ENCODE results near the gene ALDH1A2.
"Not testable (repeated sequence)": the region's sequence is repeated elsewhere in the genome, so short reads cannot be mapped to it uniquely, and the experiment has no call there.

ALDH1A2 gene

DNA sequence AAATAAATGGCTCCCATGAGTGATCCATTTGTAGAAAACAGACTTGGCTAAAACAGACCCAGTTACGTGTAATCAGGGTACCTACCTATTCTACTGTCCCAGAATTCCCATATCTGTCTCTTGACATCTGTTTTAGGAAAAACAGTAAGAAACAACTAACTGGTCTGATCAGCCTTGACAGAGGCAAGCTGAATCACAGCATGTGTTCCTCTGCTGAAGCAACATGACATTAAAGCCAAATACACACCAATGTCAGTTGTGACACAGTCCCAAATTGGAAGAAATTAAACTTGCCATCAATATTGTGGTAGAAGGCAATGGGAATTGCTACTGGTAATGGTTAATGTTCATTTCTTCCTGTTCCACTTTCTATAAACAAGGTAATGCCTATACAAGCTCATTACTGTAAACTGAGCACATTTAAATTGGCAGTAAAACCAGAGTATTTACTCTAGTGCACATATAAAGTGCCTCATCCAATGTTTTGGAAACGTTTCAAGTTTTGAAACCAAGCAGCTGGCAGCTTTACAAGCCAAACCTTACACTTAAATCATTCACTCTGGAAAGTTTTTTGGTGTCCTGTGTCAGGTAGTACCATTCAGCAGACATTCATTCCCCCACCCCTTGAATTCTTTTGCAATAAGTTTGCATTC, 27.0 kb downstream of the ALDH1A2 start:
- H3K36me3 ChIP-seq (replicated peaks; ENCODE audit: low read depth, low read length) = no peaks in the 10 kb centered on the region
- no peaks in the 10 kb centered on the region for H3K4me1 ChIP-seq (ENCODE audit: low read length)
- no peak overlapping the region for H3K4me2 ChIP-seq (ENCODE audit: low read length)
- no peaks in the 10 kb centered on the region for H4K20me1 ChIP-seq (ENCODE audit: insufficient read depth, low read length)
- no peaks in the 10 kb centered on the region for H3K79me2 ChIP-seq (ENCODE audit: low read length)
- H3K9me3 ChIP-seq (ENCODE audit: insufficient read depth, low read length) = no peaks in the 10 kb centered on the region
- no peak overlapping the region for H3K27ac ChIP-seq (ENCODE audit: low read length)
- peaks cover 6% of the 10 kb centered on the region; the same call in 1 of the 2 replicates for H3K27me3 ChIP-seq (ENCODE audit: low read depth, low read length)
- no peak overlapping the region for H3K9ac ChIP-seq (ENCODE audit: low read length)
- no peak overlapping the region for H3K4me3 ChIP-seq (ENCODE audit: low read length)
- TF ChIP-seq, protein P1, sequence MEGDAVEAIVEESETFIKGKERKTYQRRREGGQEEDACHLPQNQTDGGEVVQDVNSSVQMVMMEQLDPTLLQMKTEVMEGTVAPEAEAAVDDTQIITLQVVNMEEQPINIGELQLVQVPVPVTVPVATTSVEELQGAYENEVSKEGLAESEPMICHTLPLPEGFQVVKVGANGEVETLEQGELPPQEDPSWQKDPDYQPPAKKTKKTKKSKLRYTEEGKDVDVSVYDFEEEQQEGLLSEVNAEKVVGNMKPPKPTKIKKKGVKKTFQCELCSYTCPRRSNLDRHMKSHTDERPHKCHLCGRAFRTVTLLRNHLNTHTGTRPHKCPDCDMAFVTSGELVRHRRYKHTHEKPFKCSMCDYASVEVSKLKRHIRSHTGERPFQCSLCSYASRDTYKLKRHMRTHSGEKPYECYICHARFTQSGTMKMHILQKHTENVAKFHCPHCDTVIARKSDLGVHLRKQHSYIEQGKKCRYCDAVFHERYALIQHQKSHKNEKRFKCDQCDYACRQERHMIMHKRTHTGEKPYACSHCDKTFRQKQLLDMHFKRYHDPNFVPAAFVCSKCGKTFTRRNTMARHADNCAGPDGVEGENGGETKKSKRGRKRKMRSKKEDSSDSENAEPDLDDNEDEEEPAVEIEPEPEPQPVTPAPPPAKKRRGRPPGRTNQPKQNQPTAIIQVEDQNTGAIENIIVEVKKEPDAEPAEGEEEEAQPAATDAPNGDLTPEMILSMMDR (IDR thresholded peaks at IDR 0.05; ENCODE audit: low read depth, low read length) = no peak
- no peak for TF ChIP-seq EZH2phosphoT487 (IDR thresholded peaks at IDR 0.05; ENCODE audit: low read depth)
- no peak overlapping the region for H2AFZ ChIP-seq (ENCODE audit: low read depth, low read length)

DNA sequence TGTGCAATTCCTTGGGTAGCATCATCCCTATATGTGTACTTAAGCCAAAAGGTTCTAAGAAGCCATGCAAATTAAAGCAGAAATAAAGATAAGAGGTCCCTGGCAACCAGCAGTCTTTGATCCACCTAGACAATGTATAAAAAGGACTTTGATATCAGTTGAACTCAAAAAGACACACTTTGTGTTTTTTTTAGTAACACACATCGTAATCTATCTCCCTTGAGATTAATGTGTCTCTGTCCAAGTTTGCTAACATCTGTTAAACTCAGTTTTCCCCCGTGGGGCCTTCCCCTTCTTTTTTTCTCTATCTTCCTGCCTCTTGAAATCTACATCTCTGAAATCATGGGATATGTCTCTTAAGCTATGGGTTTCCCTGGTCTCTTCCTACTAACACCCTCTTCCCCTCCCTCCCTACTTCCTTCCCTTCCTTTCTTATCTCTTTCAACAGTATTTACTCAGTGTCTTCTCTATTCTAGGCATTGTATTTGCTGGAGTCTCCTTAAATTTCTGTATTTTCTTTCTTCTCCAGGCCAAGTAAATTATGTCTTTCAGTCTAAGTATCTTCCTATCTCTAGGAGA, 27.7 kb downstream of the ALDH1A2 start:
- H3K36me3 ChIP-seq (replicated peaks; ENCODE audit: low read depth, low read length) = no peaks in the 10 kb centered on the region
- TF ChIP-seq, protein P1 (IDR thresholded peaks at IDR 0.05; ENCODE audit: low read depth, low read length) = no peak
- no peak for TF ChIP-seq EZH2phosphoT487 (IDR thresholded peaks at IDR 0.05; ENCODE audit: low read depth)
- no peaks in the 10 kb centered on the region for H3K79me2 ChIP-seq (ENCODE audit: low read length)
- no peaks in the 10 kb centered on the region for H4K20me1 ChIP-seq (ENCODE audit: insufficient read depth, low read length)
- peaks cover 5% of the 10 kb centered on the region; the same call in 1 of the 2 replicates for H3K27me3 ChIP-seq (ENCODE audit: low read depth, low read length)
- no peak overlapping the region for H3K4me3 ChIP-seq (ENCODE audit: low read length)
- no peak overlapping the region for H3K27ac ChIP-seq (ENCODE audit: low read length)
- H3K4me1 ChIP-seq (ENCODE audit: low read length) = no peaks in the 10 kb centered on the region
- H3K9me3 ChIP-seq (ENCODE audit: insufficient read depth, low read length) = no peaks in the 10 kb centered on the region
- H3K4me2 ChIP-seq (ENCODE audit: low read length) = no peak overlapping the region
- H3K9ac ChIP-seq (ENCODE audit: low read length) = no peak overlapping the region
- no peak overlapping the region for H2AFZ ChIP-seq (ENCODE audit: low read depth, low read length)

DNA sequence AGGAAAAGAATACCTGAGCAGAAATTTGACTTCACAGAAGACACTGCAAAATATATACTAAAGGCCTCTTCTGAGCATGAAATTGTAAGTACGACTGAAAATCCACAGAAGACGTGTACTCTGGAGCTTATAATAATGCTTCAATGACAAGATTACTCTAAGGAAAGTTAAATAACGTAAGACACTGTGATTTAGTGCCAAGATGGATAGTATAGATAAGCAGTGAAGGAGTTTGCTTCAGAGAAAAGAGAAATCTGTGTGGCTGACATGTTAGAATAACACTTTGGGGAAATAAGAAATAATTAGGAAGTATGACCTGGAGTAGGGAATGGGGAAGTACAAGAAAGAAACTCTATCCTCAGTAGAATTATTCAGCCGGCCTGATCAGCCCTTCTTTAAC, 28.9 kb downstream of the ALDH1A2 start:
- H3K27me3 ChIP-seq (ENCODE audit: low read depth, low read length) = no peaks in the 10 kb centered on the region; the same call in 1 of the 2 replicates
- no peaks in the 10 kb centered on the region for H3K79me2 ChIP-seq (ENCODE audit: low read length)
- TF ChIP-seq, protein P1 (IDR thresholded peaks at IDR 0.05; ENCODE audit: low read depth, low read length) = no peak
- TF ChIP-seq EZH2phosphoT487 (IDR thresholded peaks at IDR 0.05; ENCODE audit: low read depth) = no peak

DNA sequence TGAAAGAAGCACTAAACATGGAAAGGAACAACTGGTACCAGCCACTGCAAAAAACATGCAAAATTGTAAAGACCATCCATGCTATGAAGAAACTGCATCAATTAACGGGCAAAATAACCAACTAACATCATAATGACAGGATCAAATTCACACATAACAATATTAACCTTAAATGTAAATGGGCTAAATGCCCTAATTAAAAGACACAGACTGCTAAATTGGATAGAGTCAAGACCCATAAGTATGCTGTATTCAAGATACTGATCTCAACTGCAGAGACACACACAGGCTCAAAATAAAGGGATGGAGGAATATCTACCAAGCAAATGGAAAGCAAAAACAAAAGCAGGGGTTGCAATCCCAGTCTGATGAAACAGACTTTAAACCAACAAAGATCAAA, 37.1 kb downstream of the ALDH1A2 start:
- not testable (repeated sequence) for H3K4me1 ChIP-seq (ENCODE audit: low read length); H3K27ac ChIP-seq (ENCODE audit: low read length); H4K20me1 ChIP-seq (ENCODE audit: insufficient read depth, low read length); H3K4me2 ChIP-seq (ENCODE audit: low read length); H2AFZ ChIP-seq (ENCODE audit: low read depth, low read length); H3K36me3 ChIP-seq (replicated peaks; ENCODE audit: low read depth, low read length); H3K4me3 ChIP-seq (ENCODE audit: low read length); H3K9ac ChIP-seq (ENCODE audit: low read length); H3K9me3 ChIP-seq (ENCODE audit: insufficient read depth, low read length); H3K27me3 ChIP-seq (ENCODE audit: low read depth, low read length); H3K79me2 ChIP-seq (ENCODE audit: low read length)

More for the DNA sequence above, 28.9 kb downstream of the ALDH1A2 start:
- no peaks in the 10 kb centered on the region for H3K4me1 ChIP-seq (ENCODE audit: low read length)
- H3K9ac ChIP-seq (ENCODE audit: low read length) = no peak overlapping the region
- H3K4me2 ChIP-seq (ENCODE audit: low read length) = no peak overlapping the region
- H2AFZ ChIP-seq (ENCODE audit: low read depth, low read length) = no peak overlapping the region
- no peaks in the 10 kb centered on the region for H3K9me3 ChIP-seq (ENCODE audit: insufficient read depth, low read length)
- no peaks in the 10 kb centered on the region for H3K36me3 ChIP-seq (replicated peaks; ENCODE audit: low read depth, low read length)
- no peak overlapping the region for H3K4me3 ChIP-seq (ENCODE audit: low read length)
- no peaks in the 10 kb centered on the region for H4K20me1 ChIP-seq (ENCODE audit: insufficient read depth, low read length)
- no peak overlapping the region for H3K27ac ChIP-seq (ENCODE audit: low read length)

All from OCI-LY3 (cell line).